Keratinocyte (primary cell): ENCODE data around the gene FABP7. TPM values are rescaled to one million over a fixed set of nuclear protein-coding genes. Genes with fewer than 3 reads are reported as not detected.
A peak's percentile ranks its signal among the peaks of the same experiment; 100 is the strongest.

Source experiments
- DNase-seq: peaks from one replicate; pipeline ENCODE4 v3.0.0-alpha.2; 2011; ENCODE audit warnings: low read depth, missing footprints, low spot score
- FAIRE-seq: peaks from 2 replicates; lab custom pipeline; 2011; peaks lifted over from hg19 to GRCh38; lab: Jason Lieb, UNC
- H2AFZ ChIP-seq: 2 replicates; pipeline ENCODE4 v1.6.0; 2012; ENCODE audit warnings: low read length, control low read depth, inconsistent platforms; ENCODE audit not compliant: control insufficient read depth
- H3K27ac ChIP-seq: 2 replicates; pipeline ENCODE4 v1.5.1; 2011; ENCODE audit warnings: low read length; ENCODE audit not compliant: control insufficient read depth, insufficient read depth
- H3K27me3 ChIP-seq: 3 replicates; pipeline ENCODE4 v1.6.0; 2011; ENCODE audit warnings: low read length; ENCODE audit not compliant: control insufficient read depth, insufficient read depth; ENCODE audit errors: extremely low read depth
- H3K36me3 ChIP-seq, 2 experiments: 2 replicates in 1 of 2; 3 replicates in 1 of 2; pipeline ENCODE4 v1.5.1; 2011; ENCODE audit warnings: low read length in 2 of 2, mild to moderate bottlenecking in 1 of 2; ENCODE audit not compliant: control insufficient read depth in 2 of 2, insufficient read depth in 2 of 2; ENCODE audit errors: extremely low read depth in 1 of 2
- H3K4me1 ChIP-seq: 3 replicates; pipeline ENCODE4 v1.5.1; 2011; ENCODE audit warnings: low read length; ENCODE audit not compliant: control insufficient read depth, insufficient read depth; ENCODE audit errors: extremely low read depth
- H3K4me2 ChIP-seq: 3 replicates; pipeline ENCODE4 v1.6.0; 2011; ENCODE audit warnings: low read depth, low read length; ENCODE audit not compliant: control insufficient read depth, insufficient read depth; ENCODE audit errors: extremely low read depth
- H3K4me3 ChIP-seq, 3 experiments: fragments of 200-600 bp in 1 of 3; sonication (generic) in 1 of 3; 2 replicates in 2 of 3; 3 replicates in 1 of 3; pipeline ENCODE4 v1.5.1; 2011 to 2016; ENCODE audit warnings: low read length in 3 of 3, mild to moderate bottlenecking in 3 of 3, control low read depth in 2 of 3, inconsistent platforms in 1 of 3, low read depth in 1 of 3, mixed read lengths in 1 of 3, mixed run types in 1 of 3, moderate library complexity in 1 of 3; ENCODE audit not compliant: control insufficient read depth in 2 of 3, insufficient read depth in 2 of 3; ENCODE audit errors: extremely low read depth in 1 of 3
- H3K79me2 ChIP-seq: 2 replicates; pipeline ENCODE4 v1.6.0; 2012; ENCODE audit warnings: low read length; ENCODE audit not compliant: control insufficient read depth, insufficient read depth
- H3K9ac ChIP-seq: 3 replicates; pipeline ENCODE4 v1.6.0; 2011; ENCODE audit warnings: low read length; ENCODE audit not compliant: control insufficient read depth, insufficient read depth; ENCODE audit errors: extremely low read depth
- H3K9me1 ChIP-seq: 3 replicates; pipeline ENCODE4 v1.6.0; 2011; ENCODE audit warnings: low read length; ENCODE audit not compliant: control insufficient read depth, insufficient read depth; ENCODE audit errors: extremely low read depth
- H3K9me3 ChIP-seq: 2 replicates; pipeline ENCODE4 v1.5.1; 2012; ENCODE audit warnings: low read depth, low read length; ENCODE audit not compliant: control insufficient read depth
- H4K20me1 ChIP-seq: 3 replicates; pipeline ENCODE4 v1.6.0; 2011; ENCODE audit warnings: low read length; ENCODE audit not compliant: control insufficient read depth, insufficient read depth; ENCODE audit errors: extremely low read depth
- CTCF ChIP-seq, 3 experiments: IDR thresholded peaks in 1 of 3; conservative IDR thresholded peaks in 1 of 3; optimal IDR thresholded peaks in 1 of 3; 2 replicates in 2 of 3; 3 replicates in 1 of 3; pipeline versions ENCODE3 to v1.5.1; 2011; ENCODE audit warnings: low read length in 3 of 3, mild to moderate bottlenecking in 3 of 3, moderate library complexity in 2 of 3, control low read depth in 1 of 3, inconsistent platforms in 1 of 3; ENCODE audit not compliant: insufficient read depth in 2 of 3; ENCODE audit errors: extremely low read depth in 1 of 3
- EZH2 ChIP-seq: IDR thresholded peaks from one replicate; pipeline ENCODE4 v1.6.1; 2012; ENCODE audit warnings: inconsistent platforms, mild to moderate bottlenecking, low read length, moderate library complexity
- dilution Hi-C: fragments of 300-500 bp; cut with MboI; formaldehyde crosslinking; loops from one replicate; pipeline ENCODE4 v1.7.0; 2020; ENCODE audit warnings: low sequenced_read_pairs; ENCODE audit not compliant: extremely low pct_ligation_motif_present
- polyA plus RNA-seq, 5 experiments: library from polyadenylated mRNA; depleted of rRNA in 3 of 5; stranded (reverse) in 3 of 5; stranded (forward) in 1 of 5; unstranded in 1 of 5; fragments of >200 nt; gene quantifications; 1 replicate in 1 of 5; 2 replicates in 3 of 5; 3 replicates in 1 of 5; pipeline versions ENCODE4 v1.2.1 to v1.2.3, GENCODE V29; 2011 to 2012; ENCODE audit warnings: missing spikeins in 2 of 5, low read depth in 1 of 5, low replicate concordance in 1 of 5

Gene FABP7
- polyA plus RNA-seq, 1 donor (not counting 4 experiments of a cell fraction or from before 2014, with no cell fraction given) = not detected

GRCh38 chr6:122766256-122766655, 13.3 kb upstream of the FABP7 start:
- no peaks in the 10 kb centered on the region for H3K9me1 ChIP-seq
- no peak overlapping the region for H3K4me3 ChIP-seq
- no peaks in the 10 kb centered on the region for H3K36me3 ChIP-seq
- H4K20me1 ChIP-seq = no peaks in the 10 kb centered on the region
- no peak overlapping the region for H3K4me2 ChIP-seq
- TF ChIP-seq CTCF (optimal IDR thresholded peaks at IDR 0.05 in 1 of 3, IDR thresholded peaks at IDR 0.05 in 1 of 3, conservative IDR thresholded peaks at IDR 0.05 in 1 of 3; ENCODE audit: extremely low read depth in 1 of 3, insufficient read depth in 2 of 3, low read length in 3 of 3) (no peak), EZH2 (no peak)
- no peaks in the 10 kb centered on the region for H3K9me3 ChIP-seq
- dilution Hi-C loops = no loop called here
- H3K9ac ChIP-seq = no peak overlapping the region
- no peaks in the 10 kb centered on the region for H3K79me2 ChIP-seq
- no peak overlapping the region for H2AFZ ChIP-seq
- H3K27me3 ChIP-seq = no peaks in the 10 kb centered on the region
- no peak overlapping the region for H3K27ac ChIP-seq
- DNase-seq (no peak), FAIRE-seq (no peak)
- peaks cover 3% of the 10 kb centered on the region for H3K4me1 ChIP-seq

- Histone ChIP-seq H3K27me3 (no peaks in the 10 kb centered on the region), H3K9ac (no peak overlapping the region), H3K4me1 (peaks cover 19% of the 10 kb centered on the region), H3K4me2 (no peak overlapping the region), H3K9me1 (no peaks in the 10 kb centered on the region), H3K36me3 (no peaks in the 10 kb centered on the region), H2AFZ (no peak overlapping the region), H3K9me3 (no peaks in the 10 kb centered on the region), H3K27ac (no peak overlapping the region), H3K79me2 (no peaks in the 10 kb centered on the region), H4K20me1 (no peaks in the 10 kb centered on the region), H3K4me3 (no peak overlapping the region)
- TF ChIP-seq CTCF (optimal IDR thresholded peaks at IDR 0.05 in 1 of 3, IDR thresholded peaks at IDR 0.05 in 1 of 3, conservative IDR thresholded peaks at IDR 0.05 in 1 of 3; ENCODE audit: extremely low read depth in 1 of 3, insufficient read depth in 2 of 3, low read length in 3 of 3) (peak in 2 of 3 experiments; percentile 21 to 25), EZH2 (no peak)
- DNase-seq = no peak
- FAIRE-seq = no peak
- dilution Hi-C loops = no loop called here
These were observed 8.5 kb upstream of the FABP7 start for GRCh38 chr6:122770835-122771601.
